GM21529 (cell line): ENCODE results near the gene CDCA4.

Experiments used
- ATAC-seq: cut with Tn5 transposase; IDR thresholded peaks from one replicate; pipeline ENCODE4 v1.9.1; 2021; ENCODE audit not compliant: unreplicated experiment

CDCA4 gene

GRCh38 chr14:104977681-104978653, 42.9 kb downstream of the CDCA4 start, which contains the start of gene AHNAK2:
Gene AHNAK2 (minus strand): TSS chr14:104978374. CDS start chr14:104978237, 137 bp downstream.
- no peak for ATAC-seq

GRCh38 chr14:104977008-104977680, 43.7 kb downstream of the CDCA4 start:
- ATAC-seq = no peak

DNA sequence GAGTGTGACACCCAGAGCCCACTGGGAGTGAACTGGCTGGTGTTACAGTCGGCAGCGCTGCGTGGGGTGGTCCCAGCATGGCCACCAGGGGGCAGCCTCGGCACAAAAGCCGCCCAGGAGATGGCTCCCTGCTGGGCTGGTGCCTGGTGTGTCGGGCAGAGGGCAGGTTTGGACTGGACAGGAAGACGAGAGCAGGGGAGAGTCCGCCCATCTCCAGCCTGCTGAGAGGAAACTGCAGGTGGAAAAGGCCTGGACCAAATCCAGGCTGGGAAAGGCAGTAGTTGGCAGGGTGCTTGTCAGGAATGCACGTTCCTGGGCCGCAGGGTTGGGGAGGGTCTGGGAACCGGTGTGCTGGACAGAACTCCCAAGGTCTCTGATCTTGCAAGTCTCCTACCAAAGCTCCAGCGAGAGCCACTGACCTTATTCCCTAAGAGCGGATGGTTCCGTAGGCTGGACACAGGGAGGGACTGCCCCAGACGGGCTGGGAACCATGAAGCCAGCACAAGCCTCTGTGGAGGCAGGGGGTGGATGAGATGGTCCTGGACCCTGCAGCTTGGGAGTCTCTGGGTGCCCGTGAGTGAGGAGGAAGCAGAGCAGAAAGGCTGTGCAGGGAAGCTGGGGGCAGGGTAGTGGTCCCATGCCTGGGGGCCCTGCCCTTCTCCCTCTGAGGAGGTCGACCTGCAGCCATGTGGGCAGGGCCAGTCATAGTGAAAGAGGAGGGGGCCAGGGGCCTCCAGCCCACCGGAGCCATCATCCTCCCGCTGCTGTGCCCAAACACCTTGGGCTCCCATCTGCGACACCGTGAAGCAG, 44.5 kb downstream of the CDCA4 start:
- ATAC-seq = peak; percentile 63

DNA sequence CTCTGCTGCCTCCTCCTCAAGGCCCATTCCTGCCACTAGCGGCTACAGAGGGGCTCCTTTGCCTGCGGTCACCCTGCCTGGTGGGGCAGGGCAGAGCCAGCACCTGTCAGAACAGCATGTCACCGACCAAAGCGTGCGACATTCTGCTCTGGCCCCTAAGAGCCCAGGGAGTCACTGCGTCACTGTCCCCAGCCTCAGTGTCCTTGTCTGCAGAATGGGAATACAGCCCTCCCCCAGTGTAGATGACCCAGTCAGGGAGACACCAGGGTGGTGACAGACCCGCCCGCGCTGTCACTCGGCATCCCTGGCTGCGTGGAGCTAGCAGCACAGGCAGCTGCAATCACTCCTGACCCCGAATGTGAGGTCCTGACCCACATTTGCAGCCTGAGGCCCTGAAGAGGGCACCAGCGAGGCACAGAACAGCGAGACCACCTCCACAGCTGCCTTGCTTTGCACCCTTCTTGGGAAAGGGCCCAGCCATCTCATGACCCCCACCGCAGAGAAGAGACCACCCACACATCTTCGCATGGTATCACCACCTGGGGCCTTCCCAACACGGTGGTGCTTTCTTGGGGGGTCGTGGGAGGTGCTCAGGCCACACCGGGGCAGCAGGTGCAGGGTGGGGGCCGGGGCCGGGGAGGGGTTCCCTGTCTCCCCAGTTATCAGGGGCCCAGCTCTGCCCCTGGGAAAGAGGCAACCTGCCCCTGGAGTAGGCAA, 45.2 kb downstream of the CDCA4 start:
- ATAC-seq = no peak

GRCh38 chr14:104974665-104975390, 46.1 kb downstream of the CDCA4 start:
- ATAC-seq = no peak

GRCh38 chr14:104974146-104974541, 46.7 kb downstream of the CDCA4 start:
- ATAC-seq = no peak

GRCh38 chr14:104973385-104974145, 47.3 kb downstream of the CDCA4 start:
- ATAC-seq = no peak

- ATAC-seq = no peak
Observed at GRCh38 chr14:104973135-104973384, 47.8 kb downstream of the CDCA4 start.

DNA sequence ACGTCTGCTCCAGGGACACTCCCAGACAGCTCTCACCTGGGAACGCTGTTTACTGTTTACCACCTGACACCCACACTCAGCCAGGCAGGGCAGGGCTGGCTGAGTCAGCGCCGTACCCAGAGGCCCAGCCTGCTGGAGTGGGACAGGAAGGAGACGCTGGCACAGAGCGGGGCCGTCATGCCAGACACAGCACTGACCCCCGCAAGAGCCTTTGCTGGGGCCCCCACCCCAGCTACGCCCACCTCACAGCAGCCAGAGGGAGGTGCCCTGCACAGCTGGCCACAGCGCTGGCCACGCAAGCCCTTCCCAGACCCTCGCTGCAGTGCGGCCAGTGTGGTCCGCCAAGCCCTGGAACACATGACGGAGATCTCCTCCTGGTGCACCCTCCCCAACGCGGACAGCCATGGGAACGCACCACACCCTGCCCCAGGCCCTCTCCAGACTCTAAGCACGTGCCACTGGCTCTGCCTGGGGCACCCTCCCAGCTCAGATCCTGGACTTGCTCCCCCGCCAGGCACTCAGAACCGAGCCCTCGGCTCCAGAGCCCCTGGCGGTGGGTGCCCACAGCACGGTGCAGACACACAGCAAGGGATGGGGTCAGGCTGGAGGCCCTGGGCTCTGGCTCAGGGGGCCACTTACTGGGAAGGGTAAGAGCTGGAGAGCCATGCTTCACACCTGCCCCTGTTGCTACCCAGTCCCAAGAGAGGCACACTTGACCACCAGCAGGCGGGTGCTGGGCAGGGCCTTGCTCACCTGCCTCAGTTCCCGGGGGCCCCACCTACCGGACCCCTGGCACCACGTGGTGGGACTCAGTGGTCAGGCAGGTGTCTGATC, 48.4 kb downstream of the CDCA4 start:
- ATAC-seq = no peak

GRCh38 chr14:104971447-104972240, 49.2 kb downstream of the CDCA4 start:
- no peak for ATAC-seq

- ATAC-seq = no peak
Observed at GRCh38 chr14:104970231-104971068, 50.4 kb downstream of the CDCA4 start.

DNA sequence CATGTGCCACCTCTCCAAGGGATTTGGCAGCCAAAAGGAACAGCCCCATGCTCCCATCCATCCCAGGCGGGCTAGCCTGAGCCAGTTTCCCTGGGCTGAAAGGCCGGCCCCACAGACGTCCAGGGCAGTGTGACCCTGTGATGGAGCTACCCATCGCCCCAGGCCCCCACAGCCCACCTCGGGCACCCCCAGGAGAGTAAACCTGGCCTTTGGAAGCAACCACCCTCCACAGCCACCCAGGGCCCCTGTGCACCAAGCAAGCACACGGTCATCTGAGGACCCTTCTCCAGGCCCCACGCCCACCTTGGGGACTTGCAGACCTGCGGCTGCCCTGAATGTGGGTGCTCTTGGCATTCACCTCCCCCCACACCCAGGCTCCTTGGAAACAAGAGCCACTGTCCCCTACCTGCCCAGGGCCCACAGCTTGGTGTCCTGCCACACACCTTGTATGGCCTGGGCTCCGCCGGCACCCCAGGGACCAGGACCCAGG, 51.1 kb downstream of the CDCA4 start:
- no peak for ATAC-seq

DNA sequence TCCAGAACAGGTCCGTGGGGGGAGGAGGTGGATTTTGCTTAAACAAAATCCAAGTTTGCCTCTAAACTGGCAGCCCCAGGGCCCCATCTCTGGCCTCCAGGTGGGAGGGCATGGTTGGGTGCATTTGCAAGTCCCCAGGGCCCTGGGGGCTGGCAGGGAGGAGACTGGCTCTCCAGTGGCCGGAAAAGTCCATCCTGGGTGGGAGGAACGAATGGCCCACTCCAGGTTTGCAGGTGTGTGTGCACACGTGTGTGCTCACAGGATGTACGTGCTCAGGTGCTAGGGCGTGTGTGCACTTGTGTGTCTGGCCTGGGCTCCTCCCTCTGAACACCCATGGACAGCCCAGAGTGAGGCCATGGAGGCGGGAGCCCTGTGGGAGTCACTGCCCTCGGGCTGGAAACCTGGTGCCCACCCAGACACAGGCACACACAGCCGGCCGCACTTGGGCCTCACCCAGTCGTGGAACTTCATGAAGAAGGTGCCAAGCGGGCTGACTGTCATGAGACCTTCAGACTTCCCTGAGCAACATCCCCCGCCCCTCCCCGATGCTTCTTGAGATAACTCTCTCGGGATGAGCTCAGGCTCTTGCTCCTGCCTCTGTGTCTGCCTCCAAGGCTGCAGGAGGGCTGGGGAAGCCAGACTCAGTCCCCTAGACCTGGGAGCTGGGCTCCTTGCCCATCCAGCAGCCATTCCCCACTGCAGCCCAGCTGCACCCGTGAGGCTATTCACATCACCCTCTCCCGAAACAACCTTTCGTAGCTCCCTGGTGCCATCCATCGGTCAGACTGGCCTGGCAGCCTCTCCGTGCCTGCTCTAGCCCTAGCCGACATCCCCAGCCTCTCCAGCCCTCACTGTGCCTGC, 52.1 kb downstream of the CDCA4 start:
- no peak for ATAC-seq

GRCh38 chr14:104968153-104968527, 52.7 kb downstream of the CDCA4 start:
- no peak for ATAC-seq

- no peak for ATAC-seq
Observed at GRCh38 chr14:104967386-104968152, 53.3 kb downstream of the CDCA4 start.
